H9 (cell line): ENCODE results near the gene MEDAG. TPM values are rescaled to one million over a fixed set of nuclear protein-coding genes. Genes with fewer than 3 reads are reported as not detected.
"Not testable (repeated sequence)": the region's sequence is repeated elsewhere in the genome, so short reads cannot be mapped to it uniquely, and the experiment has no call there.

ENCODE experiments used
- DNase-seq: peaks from one replicate; pipeline ENCODE4 v3.0.0-alpha.2; 2017
- H2AFZ ChIP-seq: one replicate; pipeline ENCODE4 v1.6.1; 2013; ENCODE audit warnings: mild to moderate bottlenecking, low read length, control low read depth, moderate library complexity
- H2AK5ac ChIP-seq: 2 replicates; pipeline ENCODE4 v1.6.1; 2013; ENCODE audit warnings: low read length, control low read depth, mixed read lengths; ENCODE audit not compliant: insufficient read length
- H2BK120ac ChIP-seq: one replicate; pipeline ENCODE4 v1.6.1; 2013; ENCODE audit warnings: low read depth, mild to moderate bottlenecking, low read length, control low read depth, inconsistent platforms; ENCODE audit not compliant: poor library complexity, severe bottlenecking
- H2BK12ac ChIP-seq: 2 replicates; pipeline ENCODE4 v1.6.1; 2013; ENCODE audit warnings: low read length, control low read depth, mixed read lengths, low read depth; ENCODE audit not compliant: insufficient read length
- H2BK15ac ChIP-seq: 2 replicates; pipeline ENCODE4 v1.6.1; 2013; ENCODE audit warnings: low read depth, low read length, control low read depth
- H2BK20ac ChIP-seq: one replicate; pipeline ENCODE4 v1.6.1; 2013; ENCODE audit warnings: low read depth, mild to moderate bottlenecking, low read length, control low read depth, inconsistent platforms; ENCODE audit not compliant: poor library complexity, severe bottlenecking
- H2BK5ac ChIP-seq: 2 replicates; pipeline ENCODE4 v1.6.1; 2013; ENCODE audit warnings: low read length, control low read depth, mixed read lengths; ENCODE audit not compliant: insufficient read length
- H3K14ac ChIP-seq: 2 replicates; pipeline ENCODE4 v1.6.1; 2013; ENCODE audit warnings: low read length, control low read depth; ENCODE audit not compliant: insufficient read depth
- H3K18ac ChIP-seq: 2 replicates; pipeline ENCODE4 v1.6.1; 2013; ENCODE audit warnings: low read depth, mild to moderate bottlenecking, mixed read lengths, low read length, control low read depth; ENCODE audit not compliant: insufficient read length
- H3K23ac ChIP-seq: 2 replicates; pipeline ENCODE4 v1.6.1; 2013; ENCODE audit warnings: low read length, control low read depth, mixed read lengths, low read depth; ENCODE audit not compliant: insufficient read length
- H3K23me2 ChIP-seq: 2 replicates; pipeline ENCODE4 v1.6.1; 2013; ENCODE audit warnings: low read depth, mild to moderate bottlenecking, mixed read lengths, low read length, control low read depth; ENCODE audit not compliant: insufficient read length, poor library complexity, severe bottlenecking
- H3K27ac ChIP-seq: 2 replicates; pipeline ENCODE4 v1.5.1; 2013; ENCODE audit warnings: low read length, control low read depth, mixed read lengths, low read depth; ENCODE audit not compliant: insufficient read length
- H3K27me3 ChIP-seq: 2 replicates; pipeline ENCODE4 v1.6.1; 2013; ENCODE audit warnings: low read length, control low read depth, inconsistent platforms; ENCODE audit not compliant: insufficient read depth
- H3K4ac ChIP-seq: 2 replicates; pipeline ENCODE4 v1.6.1; 2013; ENCODE audit warnings: low read depth, mild to moderate bottlenecking, control low read depth, inconsistent platforms, low read length, moderate library complexity
- H3K4me1 ChIP-seq: 2 replicates; pipeline ENCODE4 v1.6.1; 2013; ENCODE audit warnings: low read length, control low read depth, inconsistent platforms; ENCODE audit not compliant: insufficient read depth
- H3K4me2 ChIP-seq: 2 replicates; pipeline ENCODE4 v1.6.1; 2013; ENCODE audit warnings: low read length, control low read depth, mixed read lengths; ENCODE audit not compliant: insufficient read length, insufficient read depth
- H3K56ac ChIP-seq: 2 replicates; pipeline ENCODE4 v1.6.1; 2013; ENCODE audit warnings: low read depth, mild to moderate bottlenecking, mixed read lengths, low read length, control low read depth; ENCODE audit not compliant: insufficient read length
- H3K79me1 ChIP-seq: 2 replicates; pipeline ENCODE4 v1.6.1; 2013; ENCODE audit warnings: low read depth, mild to moderate bottlenecking, moderate library complexity, low read length, control low read depth, inconsistent platforms; ENCODE audit not compliant: insufficient read depth, poor library complexity, severe bottlenecking
- H3K79me2 ChIP-seq: 2 replicates; pipeline ENCODE4 v1.6.1; 2013; ENCODE audit warnings: low read length, control low read depth, inconsistent platforms; ENCODE audit not compliant: insufficient read depth
- H3K9ac ChIP-seq: 2 replicates; pipeline ENCODE4 v1.6.1; 2013; ENCODE audit warnings: low read length, control low read depth, mixed read lengths; ENCODE audit not compliant: insufficient read length; ENCODE audit errors: extremely low read depth
- H3K9me3 ChIP-seq: one replicate; pipeline ENCODE4 v1.6.1; 2013; ENCODE audit warnings: low read depth, low read length, inconsistent platforms; ENCODE audit not compliant: control insufficient read depth
- H3T11ph ChIP-seq: one replicate; pipeline ENCODE4 v1.6.1; 2013; ENCODE audit warnings: mild to moderate bottlenecking, low read length, control low read depth, inconsistent platforms
- H4K20me1 ChIP-seq: one replicate; pipeline ENCODE4 v1.6.1; 2013; ENCODE audit not compliant: control insufficient read depth, insufficient read length, insufficient read depth
- H4K5ac ChIP-seq: 2 replicates; pipeline ENCODE4 v1.6.1; 2013; ENCODE audit warnings: low read depth, mild to moderate bottlenecking, mixed read lengths, low read length, control low read depth; ENCODE audit not compliant: insufficient read length
- H4K8ac ChIP-seq: replicated peaks from 2 replicates; pipeline ENCODE4 v1.6.1; 2013; ENCODE audit warnings: low read length, control low read depth, mixed read lengths, low read depth; ENCODE audit not compliant: insufficient read length
- H4K91ac ChIP-seq: 2 replicates; pipeline ENCODE4 v1.6.1; 2013; ENCODE audit warnings: low read depth, mild to moderate bottlenecking, moderate library complexity, mixed read lengths, low read length, control low read depth; ENCODE audit not compliant: insufficient read length
- H3K27ac Mint-ChIP-seq, 3 experiments: 2 replicates in 2 of 3; 3 replicates in 1 of 3; pipeline ENCODE4 v1.8.0; 2020 to 2021; ENCODE audit warnings: mixed read lengths in 3 of 3, mild to moderate bottlenecking in 1 of 3, moderate library complexity in 1 of 3
- H3K27me3 Mint-ChIP-seq: 2 replicates; pipeline ENCODE4 v1.8.0; 2021; ENCODE audit warnings: low read depth, mild to moderate bottlenecking, moderate library complexity, mixed read lengths
- H3K36me3 Mint-ChIP-seq, 3 experiments: 2 replicates in 2 of 3; 3 replicates in 1 of 3; pipeline ENCODE4 v1.8.0; 2020 to 2021; ENCODE audit warnings: low read depth in 3 of 3, mixed read lengths in 3 of 3; ENCODE audit not compliant: insufficient read depth in 1 of 3
- H3K4me1 Mint-ChIP-seq, 2 experiments: 2 replicates each; pipeline ENCODE4 v1.8.0; 2020; ENCODE audit warnings: mixed read lengths in 2 of 2
- H3K4me3 Mint-ChIP-seq, 2 experiments: 2 replicates in 1 of 2; 3 replicates in 1 of 2; pipeline ENCODE4 v1.8.0; 2020 to 2021; ENCODE audit warnings: mild to moderate bottlenecking in 2 of 2, mixed read lengths in 2 of 2, moderate library complexity in 1 of 2
- H3K9me3 Mint-ChIP-seq, 2 experiments: 2 replicates in 1 of 2; 3 replicates in 1 of 2; pipeline ENCODE4 v1.8.0; 2020; ENCODE audit warnings: mild to moderate bottlenecking in 2 of 2, mixed read lengths in 2 of 2, moderate library complexity in 1 of 2
- CTCF ChIP-seq: fragments of 200-600 bp; sonication (generic); conservative IDR thresholded peaks from 3 replicates; pipeline ENCODE4 v1.8.0; 2021; ENCODE audit warnings: antibody characterized with exemption, mild to moderate bottlenecking
- WGBS: extraction: QIAGEN DNeasy Blood & Tissue Kit; methylation state at CpG from one replicate; pipeline ENCODE4 v1.1.7; 2013; ENCODE audit warnings: missing lambda C conversion rate, low lambda C conversion rate, mixed read lengths; ENCODE audit not compliant: insufficient read length; ENCODE audit errors: extremely low coverage; 5-methylcytosine and 5-hydroxymethylcytosine counted together
- total RNA-seq: library from RNA; stranded (reverse); gene quantifications from 2 replicates; pipeline ENCODE4 v1.2.1, GENCODE V29; 2021

Gene MEDAG
- total RNA-seq, 1 experiment from 2014 or later: 0.87 TPM

- no peak for TF ChIP-seq CTCF
- no peaks in the 10 kb centered on the region for H3K9me3 ChIP-seq
- no peak overlapping the region for H4K8ac ChIP-seq
Observed at GRCh38 chr13:30926781-30927180, 20.7 kb downstream of the MEDAG start.

GRCh38 chr13:30927188-30927587 lies 21.1 kb downstream of the MEDAG start:
- H2BK20ac ChIP-seq, H3K9me3 ChIP-seq, H3K27ac ChIP-seq, H3K4me2 ChIP-seq, H4K91ac ChIP-seq, H4K5ac ChIP-seq, H3K4me1 Mint-ChIP-seq, H3K4me3 Mint-ChIP-seq, H3K14ac ChIP-seq, H2BK120ac ChIP-seq, H3K36me3 Mint-ChIP-seq, H3T11ph ChIP-seq, H3K4me1 ChIP-seq, H3K79me2 ChIP-seq, H3K79me1 ChIP-seq, H3K27me3 ChIP-seq, H3K27ac Mint-ChIP-seq, H2AFZ ChIP-seq, H3K9me3 Mint-ChIP-seq, H2AK5ac ChIP-seq, H3K56ac ChIP-seq, H3K4ac ChIP-seq, H4K20me1 ChIP-seq, H3K9ac ChIP-seq, H3K18ac ChIP-seq, H3K23me2 ChIP-seq, H3K23ac ChIP-seq, H2BK12ac ChIP-seq, H2BK15ac ChIP-seq, DNase-seq, H2BK5ac ChIP-seq, H4K8ac ChIP-seq: not testable (repeated sequence)
- H3K27me3 Mint-ChIP-seq: peaks cover 11% of the 10 kb centered on the region
- WGBS: no CpG with 5 or more reads among the region's 3 CpGs

More at GRCh38 chr13:30926781-30927180, 20.7 kb downstream of the MEDAG start:
- Histone ChIP-seq H3K79me1 (no peaks in the 10 kb centered on the region), H3K27ac (no peak overlapping the region), H3K79me2 (no peaks in the 10 kb centered on the region), H3K4ac (no peak overlapping the region), H3K4me1 (no peaks in the 10 kb centered on the region), H3K23me2 (no peaks in the 10 kb centered on the region), H2AK5ac (no peak overlapping the region), H2BK12ac (no peak overlapping the region), H3K56ac (no peak overlapping the region), H3K14ac (no peak overlapping the region), H3K4me2 (no peak overlapping the region), H3K9ac (no peak overlapping the region), H2AFZ (no peak overlapping the region), H3T11ph (no peak overlapping the region), H3K23ac (no peak overlapping the region), H3K27me3 (no peaks in the 10 kb centered on the region), H4K20me1 (no peaks in the 10 kb centered on the region), H2BK5ac (no peak overlapping the region), H2BK20ac (no peak overlapping the region), H4K91ac (no peak overlapping the region), H2BK15ac (no peak overlapping the region), H4K5ac (no peak overlapping the region), H3K18ac (no peak overlapping the region), H2BK120ac (no peak overlapping the region)
- Mint-ChIP-seq H3K9me3 (no peaks in the 10 kb centered on the region), H3K4me3 (no peak overlapping the region), H3K36me3 (no peaks in the 10 kb centered on the region), H3K27me3 (peaks cover 7% of the 10 kb centered on the region), H3K27ac (no peak overlapping the region), H3K4me1 (peaks cover 5 to 7% of the 10 kb centered on the region in 2 experiments)
- DNase-seq: no peak
- WGBS: no CpG with 5 or more reads among the region's 3 CpGs
